GM15510 (cell line): Measurements from ENCODE around the gene TLR9.

Experiments used
- POLR2A ChIP-seq: IDR thresholded peaks from 3 replicates; pipeline ENCODE4 v1.6.1; 2011; ENCODE audit warnings: borderline replicate concordance; ENCODE audit not compliant: insufficient read length; ENCODE audit errors: extremely low read depth

The TLR9 gene

DNA sequence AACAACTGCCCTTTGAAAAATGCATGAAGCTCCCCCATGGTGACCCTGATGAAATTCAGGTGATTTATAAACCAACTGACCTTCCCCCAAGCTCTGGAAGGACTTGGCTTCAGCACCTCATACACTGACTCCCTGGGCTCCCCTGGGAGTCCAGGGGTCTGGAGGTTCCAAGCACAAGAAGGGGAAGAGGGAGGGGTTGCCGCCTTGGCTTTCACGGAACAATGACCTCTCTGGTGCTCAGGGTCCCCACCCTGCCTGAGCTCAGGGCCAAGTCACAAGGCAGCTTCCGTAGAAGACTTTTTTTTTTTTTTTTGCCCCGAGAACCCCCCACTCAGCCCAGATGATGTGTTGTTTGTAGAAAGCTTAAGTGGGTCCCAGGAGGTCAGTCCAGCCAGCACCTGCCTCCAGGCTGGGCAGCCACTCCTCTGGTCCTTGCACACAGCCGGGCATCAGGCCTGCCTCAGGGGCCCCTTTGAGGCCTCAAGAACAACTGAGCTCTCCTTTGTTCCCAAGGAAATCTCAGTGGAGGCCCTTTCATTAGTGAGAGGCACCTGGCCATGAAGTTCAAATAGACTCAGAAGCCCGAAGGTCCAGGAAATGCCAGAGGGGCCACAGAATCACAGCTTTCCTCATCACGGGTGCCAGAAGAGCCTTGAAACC lies 41.5 kb downstream of the TLR9 start:
- TF ChIP-seq POLR2A, result no peak

DNA sequence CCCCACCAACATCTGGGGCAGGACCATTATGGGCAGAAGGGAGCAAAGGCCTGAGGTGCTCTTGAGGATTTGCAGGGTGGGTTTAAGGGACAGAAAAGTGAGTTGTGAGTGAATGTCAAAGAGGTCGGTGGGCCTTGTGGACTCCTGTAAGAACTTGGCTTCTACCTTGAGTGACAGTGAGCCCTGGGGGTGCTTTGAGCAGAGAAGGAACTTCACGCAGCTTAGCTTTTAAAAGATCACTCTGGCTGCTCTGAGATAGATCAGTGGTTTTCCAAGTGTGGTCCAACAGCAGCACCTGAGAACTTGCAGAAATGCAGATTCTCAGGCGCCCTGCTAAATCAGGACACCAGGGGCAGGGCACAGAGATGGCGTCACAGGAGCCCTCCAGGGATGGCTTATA lies 42.8 kb downstream of the TLR9 start:
- no peak for TF ChIP-seq POLR2A

GRCh38 chr3:52182196-52182595 lies 43.2 kb downstream of the TLR9 start:
- TF ChIP-seq POLR2A, result no peak

GRCh38 chr3:52181543-52181942 lies 43.9 kb downstream of the TLR9 start:
- no peak for TF ChIP-seq POLR2A

DNA sequence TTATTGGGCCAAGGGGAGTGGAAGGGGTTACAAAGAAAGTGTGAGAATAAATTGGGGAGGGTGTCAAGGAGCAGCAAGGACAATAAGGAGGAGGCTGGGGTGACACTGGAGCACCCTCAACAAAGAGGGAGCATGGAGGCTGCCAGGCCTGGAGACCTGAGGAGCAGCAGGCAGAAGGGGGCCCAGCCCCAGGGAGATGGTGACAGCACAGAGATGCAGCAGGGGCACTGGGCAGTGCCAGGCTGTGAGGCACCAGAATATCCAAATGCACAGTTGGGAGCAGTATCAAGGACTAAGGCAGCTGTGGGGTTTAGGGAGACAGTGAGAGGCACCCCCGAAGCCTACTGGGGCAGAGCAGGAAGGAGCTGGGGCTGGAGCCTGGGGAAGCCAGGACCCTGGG lies 46.9 kb downstream of the TLR9 start:
- no peak for TF ChIP-seq POLR2A

GRCh38 chr3:52177701-52178042 lies 47.8 kb downstream of the TLR9 start:
- no peak for TF ChIP-seq POLR2A

DNA sequence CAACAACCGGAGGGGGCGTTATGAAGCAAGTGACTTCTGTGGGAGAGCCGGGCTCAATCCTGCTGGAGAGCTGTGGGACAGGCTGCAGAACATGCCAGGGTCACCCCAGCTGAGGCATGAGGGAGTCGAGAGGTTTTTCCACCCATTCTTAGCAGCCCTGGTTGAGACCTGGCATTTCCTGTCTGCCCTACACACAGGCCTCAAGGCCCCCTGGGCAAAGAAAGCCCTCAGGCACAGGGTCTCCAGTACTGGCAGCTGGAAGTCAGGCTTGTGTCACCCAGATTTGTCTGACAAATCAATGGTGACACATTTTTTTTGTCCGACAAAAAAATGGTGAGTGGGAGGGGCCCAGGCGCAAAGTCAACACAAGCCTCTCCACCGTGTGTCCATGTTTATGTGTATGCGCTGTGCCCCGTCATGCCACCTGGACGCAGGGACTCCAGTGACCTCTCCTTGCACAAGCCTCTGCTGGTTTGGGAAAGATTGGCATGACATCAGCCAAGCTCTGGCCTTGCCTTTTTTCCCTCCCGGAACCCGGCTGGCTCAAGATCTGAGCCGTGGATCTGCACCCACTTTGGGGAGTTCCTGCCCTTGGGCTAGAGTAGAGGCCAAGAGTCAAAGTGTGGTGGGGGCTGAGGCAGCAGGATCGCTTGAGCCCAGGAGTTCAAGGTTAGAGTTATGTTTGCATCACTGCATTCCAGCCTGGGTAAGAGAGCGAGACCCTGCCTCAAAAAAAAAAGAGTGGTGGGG lies 48.3 kb downstream of the TLR9 start:
- no peak for TF ChIP-seq POLR2A

DNA sequence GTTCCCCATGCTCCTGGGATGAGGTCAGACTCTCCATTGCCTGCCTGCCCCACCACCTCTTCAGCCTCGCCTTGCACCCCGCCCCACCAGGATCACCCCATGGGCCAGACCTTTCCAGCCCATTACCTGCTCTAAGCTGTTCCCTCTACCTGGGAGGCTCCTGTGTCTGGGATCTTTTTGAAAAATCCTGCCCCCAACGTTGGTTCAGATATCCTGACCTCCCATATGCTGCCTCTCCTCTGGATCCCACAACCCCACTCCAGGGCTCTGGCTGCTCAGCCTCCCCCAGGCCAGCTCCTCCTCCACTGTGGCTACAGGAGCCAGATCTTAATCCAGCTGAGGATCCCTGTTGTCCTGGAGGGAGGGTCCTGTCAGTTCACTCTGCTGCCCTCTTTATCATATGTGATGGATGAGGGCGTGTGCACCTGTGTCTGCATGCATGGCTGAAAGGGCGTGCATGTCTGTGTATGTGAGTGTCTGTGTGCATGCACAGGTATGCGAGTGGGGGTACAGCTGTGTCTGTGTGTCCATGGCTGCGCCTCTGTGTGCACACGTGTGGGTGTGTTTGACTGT lies 49.2 kb downstream of the TLR9 start:
- no peak for TF ChIP-seq POLR2A

- TF ChIP-seq POLR2A, result no peak
These were observed 49.8 kb downstream of the TLR9 start for GRCh38 chr3:52175416-52176179.

GRCh38 chr3:52174896-52175295 lies 50.5 kb downstream of the TLR9 start:
- TF ChIP-seq POLR2A, result no peak

GRCh38 chr3:52173101-52173500 lies 52.3 kb downstream of the TLR9 start:
- TF ChIP-seq POLR2A, result no peak

- TF ChIP-seq POLR2A, result no peak
These were observed 53.1 kb downstream of the TLR9 start for GRCh38 chr3:52172262-52172757.

DNA sequence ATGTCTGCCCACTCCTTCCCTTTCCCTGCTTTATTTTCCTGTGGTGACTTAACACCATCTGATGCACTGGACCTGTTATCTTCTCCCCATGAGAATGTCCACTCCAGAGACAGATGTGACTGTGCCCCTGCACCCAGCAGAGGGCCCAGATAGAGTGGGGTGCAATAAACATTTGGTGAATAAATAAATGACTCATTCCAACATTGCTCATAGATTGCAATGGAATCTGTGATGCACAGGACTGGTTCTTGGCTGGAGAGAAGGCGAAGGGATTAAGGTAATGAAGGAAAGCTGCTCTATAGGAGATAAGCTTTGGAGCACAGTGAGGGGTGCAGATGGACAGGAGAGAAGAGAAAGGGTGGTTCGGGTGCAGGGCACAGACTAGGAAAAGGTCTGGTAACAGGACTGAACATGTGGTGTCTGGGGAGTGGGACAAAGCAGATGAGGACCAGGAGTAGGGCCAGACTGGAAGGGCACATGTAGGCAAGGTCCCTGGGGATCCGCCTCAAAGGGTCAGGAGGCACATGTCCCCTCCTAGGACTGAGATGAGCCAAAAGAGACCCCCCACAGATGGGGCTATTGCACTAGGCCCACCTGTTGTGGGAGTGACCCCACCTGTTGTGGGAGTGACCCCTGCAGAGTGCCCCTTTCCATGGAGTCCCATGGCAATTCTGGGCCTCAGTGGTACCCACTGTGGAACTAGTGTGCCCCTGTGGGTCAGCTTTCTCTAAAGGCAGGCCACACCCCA lies 53.8 kb downstream of the TLR9 start:
- no peak for TF ChIP-seq POLR2A
